ENCODE measurements around the gene RFC5.
"Not testable (repeated sequence)": the region's sequence is repeated elsewhere in the genome, so short reads cannot be mapped to it uniquely, and the experiment has no call there.

Gene RFC5

DNA sequence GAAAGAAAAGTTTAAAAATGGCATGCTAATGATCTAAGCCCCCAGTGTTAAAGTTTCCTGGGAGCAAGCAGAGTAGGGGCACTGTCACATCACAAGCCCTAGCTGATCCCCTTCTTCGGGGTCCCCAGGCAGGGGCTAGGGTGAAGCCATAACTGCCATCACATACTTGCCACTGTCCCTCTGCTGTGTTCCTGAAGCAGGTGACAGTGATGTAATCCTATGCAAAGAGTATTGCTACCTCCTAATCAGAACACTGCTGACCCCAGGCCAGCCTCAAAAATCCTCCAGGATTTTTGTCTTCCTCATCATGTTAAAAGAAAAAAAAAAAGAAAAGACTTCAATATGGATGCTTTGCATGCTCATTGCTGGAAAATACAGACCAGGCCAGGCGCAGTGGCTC, 1.2 kb upstream of the RFC5 start:
- no peak for DNase-seq (ENCODE audit: low read depth in 3 of 3)

DNA sequence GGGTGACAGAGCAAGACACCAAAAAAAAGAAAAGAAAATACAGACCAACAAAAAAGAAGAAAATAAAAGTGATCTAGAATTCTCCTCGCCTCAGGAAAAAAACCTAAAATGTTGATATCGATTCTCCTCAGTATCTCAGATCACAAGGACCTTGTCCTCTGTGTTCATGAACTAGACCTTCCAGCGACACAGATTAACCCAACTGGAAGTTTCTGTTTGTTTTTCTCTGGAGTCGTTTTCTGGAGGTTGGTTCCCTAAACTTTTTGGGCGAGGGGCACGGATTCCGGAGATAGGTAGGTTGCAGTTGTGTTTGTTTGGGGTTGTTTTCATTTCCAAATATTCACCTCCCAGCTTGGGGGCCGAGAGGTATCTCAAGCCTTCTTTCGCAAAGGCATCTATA, 559 bp upstream of the RFC5 start:
- DNase-seq (ENCODE audit: low read depth in 3 of 3): no peak

DNA sequence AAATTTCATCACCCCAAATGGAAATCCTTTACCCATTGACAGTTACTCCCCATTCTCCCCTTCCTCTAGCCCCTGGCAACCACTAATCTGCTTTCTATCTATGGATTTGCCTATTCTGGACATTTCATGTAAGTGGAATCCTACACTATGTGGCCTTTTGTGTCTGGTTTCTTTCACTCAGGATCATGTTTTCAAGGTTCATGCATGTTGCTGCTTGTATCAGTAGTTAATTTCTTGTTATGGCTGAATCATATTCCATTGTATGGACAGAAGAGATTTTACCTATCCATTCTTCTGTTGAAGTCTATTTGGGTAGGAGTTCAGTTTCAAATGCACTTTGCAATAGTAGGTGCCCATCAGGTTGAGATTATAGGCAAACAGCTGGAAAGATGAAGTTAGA, 1.4 kb downstream of the RFC5 start:
- DNase-seq (ENCODE audit: low read depth in 3 of 3): no peak

DNA sequence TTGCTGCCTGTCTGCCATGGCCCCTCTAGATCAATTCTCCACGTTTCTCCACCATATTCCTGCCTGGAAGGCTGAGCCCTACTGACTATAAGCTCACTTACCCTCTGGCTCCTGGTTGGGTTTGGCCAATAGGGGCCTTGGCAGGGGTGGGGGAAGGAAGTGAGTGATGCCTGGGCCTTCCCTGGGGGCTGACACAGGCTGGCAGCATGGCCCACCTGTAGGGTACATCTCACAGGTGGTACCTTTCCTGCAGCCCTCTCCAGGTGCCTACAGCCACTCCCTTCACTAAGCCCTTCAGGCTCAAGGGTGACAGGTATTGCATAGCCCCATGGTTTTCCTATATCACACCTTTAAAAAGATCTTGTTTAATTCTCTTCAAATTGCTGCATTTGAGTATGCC, 3.5 kb downstream of the RFC5 start:
- no peak for DNase-seq (ENCODE audit: low read depth in 3 of 3)

DNA sequence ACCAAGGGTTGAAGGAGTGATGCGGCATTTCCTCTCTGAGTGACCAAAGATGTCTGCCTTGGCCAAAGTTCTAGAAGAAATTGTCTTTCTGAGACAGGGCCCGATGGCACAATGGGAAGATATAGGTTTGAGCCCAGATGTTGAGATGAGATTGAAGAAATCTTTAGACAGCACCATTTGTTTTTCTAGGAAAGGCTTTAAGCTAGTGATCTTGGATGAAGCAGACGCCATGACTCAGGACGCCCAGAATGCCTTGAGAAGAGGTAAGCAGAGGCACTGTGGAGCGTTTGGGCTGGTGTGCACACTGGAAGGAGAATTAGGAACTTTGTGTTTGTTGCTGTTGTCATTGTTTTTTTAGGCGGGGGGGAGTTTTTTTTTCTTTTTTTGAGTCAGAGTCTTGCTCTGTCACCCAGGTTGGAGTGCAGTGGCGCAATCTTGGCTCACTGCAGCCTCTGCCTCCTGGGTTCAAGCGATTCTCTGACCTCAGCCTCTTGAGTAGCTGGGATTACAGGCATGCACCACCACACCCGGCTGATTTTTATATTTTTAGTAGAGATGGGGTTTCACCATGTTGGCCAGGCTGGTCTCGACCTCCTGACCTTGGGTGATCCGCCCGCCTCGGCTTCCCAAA, 5.7 kb downstream of the RFC5 start:
- not testable (repeated sequence) for DNase-seq (ENCODE audit: low read depth in 3 of 3)

DNA sequence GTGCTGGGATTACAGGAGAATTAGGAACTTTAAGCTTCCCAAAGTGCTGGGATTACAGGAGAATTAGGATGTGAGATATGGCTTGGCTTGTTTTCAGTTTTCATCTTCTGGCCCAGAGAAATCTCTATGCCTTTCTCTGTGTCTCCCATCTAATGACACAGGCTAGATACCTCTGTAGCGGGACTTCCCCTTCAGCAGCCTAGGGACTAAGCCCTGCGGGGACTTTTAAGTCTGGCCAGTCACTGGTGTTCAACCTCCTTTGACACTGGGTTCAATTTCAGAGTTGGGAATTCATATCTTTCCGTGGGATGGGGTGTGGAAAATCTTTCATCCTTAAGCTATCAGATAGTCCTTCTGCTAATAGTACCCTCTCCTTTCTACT, 6.2 kb downstream of the RFC5 start:
- DNase-seq (ENCODE audit: low read depth in 3 of 3): no peak

DNA sequence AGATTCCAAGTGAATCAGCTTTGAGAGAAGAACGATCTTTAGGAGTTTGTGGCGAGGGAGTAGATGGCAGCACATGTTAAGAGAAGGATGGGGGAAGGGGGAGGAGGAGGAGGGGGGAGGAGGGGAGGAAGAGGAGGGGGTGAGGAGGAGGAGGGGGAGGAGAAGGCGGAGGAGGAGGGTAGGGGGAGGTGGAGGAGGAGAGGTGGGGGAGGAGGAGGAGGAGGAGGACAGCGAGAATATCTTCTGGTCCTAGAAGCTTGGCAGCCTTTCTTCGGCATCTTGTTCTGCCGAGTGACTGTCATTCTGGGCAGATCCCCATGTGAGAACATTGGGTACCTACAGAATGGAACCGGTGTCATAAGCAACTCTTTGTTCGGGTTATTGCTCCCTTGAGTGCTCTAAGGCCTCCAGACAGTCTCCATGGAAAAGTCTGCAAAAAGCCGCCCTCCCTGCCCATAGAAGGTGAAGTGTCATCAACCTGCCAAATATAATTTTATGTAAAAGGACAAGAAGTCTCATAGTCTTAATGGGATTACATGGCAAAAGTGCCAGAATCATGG, 6.9 kb downstream of the RFC5 start:
- no peak for DNase-seq (ENCODE audit: low read depth in 3 of 3)

DNA sequence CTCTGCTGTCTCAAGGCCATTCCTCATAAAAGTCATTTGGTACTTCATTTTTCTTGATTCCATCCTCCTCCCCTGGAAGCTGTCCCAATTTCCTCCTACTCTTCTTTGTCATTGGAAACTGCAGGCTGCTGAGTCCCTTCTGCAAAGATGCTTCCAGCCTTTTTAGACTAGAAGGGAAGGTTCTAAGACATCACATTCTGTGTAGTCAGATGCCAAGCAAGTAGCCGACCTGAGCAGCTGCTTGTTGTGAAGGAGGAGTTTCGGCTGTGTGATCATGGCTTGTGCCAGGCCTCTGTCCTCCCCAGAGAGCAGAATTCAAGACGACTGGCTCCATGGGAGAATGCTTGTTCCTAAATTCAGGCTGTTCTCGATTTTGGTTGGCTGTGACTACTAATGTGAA, 8.7 kb downstream of the RFC5 start:
- no peak for DNase-seq (ENCODE audit: low read depth in 3 of 3)

DNA sequence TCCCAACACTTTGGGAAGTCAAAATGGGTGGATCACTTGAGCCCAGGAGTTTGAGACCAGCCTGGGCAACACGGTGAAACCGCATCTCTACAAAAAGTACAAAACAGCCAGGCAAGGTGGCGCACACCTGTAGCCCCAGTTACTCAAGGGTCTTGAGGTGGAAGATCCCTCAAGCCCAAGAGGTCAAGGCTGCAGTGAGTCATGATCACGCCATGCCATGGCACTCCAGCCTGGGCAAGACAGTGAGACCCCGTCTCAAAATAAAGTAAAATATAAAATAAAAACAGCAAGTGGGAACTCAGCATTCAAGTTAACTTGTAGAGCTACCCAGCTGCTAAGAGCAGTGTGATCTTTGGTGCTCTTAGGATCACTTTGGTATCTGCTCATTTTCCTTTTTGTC, 12.7 kb downstream of the RFC5 start:
- DNase-seq (ENCODE audit: low read depth in 3 of 3): no peak

DNA sequence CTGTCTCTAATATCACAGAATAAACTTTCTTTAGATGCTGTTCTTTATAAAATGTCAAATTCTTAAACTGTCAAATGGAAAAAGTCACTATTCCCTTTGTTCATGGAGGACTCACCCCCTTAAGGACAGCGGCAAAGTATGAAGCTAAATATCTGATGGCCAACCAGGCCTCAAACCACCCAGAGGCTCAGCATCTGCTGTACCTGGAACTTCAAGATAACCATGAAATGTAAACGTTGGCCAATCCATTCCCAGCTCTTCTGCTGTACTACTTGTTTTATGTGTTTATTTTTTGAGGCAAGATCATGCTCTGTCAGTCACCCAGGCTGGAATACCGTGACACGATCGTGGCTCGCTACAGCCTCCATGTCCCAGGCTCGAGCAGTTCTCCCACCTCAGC, 15.7 kb downstream of the RFC5 start:
- DNase-seq (ENCODE audit: low read depth in 3 of 3): no peak

DNA sequence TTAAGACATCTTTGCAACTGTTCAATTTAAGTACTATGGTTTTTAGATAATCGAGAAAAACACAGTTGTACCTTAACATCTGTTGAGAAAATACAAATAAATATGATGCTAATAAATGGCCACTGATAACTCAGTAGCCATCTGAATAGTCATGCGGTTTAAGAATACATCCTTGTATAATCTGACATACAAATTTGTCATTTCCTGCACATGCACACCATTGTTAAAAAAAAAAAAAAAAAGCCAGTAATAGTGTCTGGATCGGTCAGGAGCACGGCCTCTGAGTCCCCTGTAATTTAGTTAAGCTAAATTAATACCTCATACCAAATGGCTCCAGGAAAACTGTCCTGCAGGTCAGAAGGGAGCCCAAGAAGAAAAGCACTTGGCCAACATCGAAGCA, 16.8 kb downstream of the RFC5 start:
- no peak for DNase-seq (ENCODE audit: low read depth in 3 of 3)

DNA sequence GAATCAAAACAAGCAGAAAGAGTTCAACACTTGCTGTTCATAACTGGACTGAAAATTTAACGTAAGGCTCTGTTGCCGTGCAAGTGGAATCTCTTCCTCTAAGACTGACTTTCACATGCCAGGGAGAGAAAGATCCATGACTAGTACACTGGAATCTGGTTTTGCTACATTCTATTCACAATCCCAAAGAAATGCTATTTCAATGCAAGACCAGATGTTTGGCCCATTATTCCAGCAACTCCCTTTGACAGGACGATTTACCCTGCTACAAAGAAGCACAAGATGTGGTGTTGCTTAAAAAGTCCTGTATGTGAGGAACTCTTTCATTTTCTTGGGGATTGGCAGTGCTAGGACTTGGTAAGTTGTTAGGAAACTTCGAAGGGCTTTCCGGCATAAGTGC, 17.4 kb downstream of the RFC5 start:
- DNase-seq (ENCODE audit: low read depth in 3 of 3): no peak

DNA sequence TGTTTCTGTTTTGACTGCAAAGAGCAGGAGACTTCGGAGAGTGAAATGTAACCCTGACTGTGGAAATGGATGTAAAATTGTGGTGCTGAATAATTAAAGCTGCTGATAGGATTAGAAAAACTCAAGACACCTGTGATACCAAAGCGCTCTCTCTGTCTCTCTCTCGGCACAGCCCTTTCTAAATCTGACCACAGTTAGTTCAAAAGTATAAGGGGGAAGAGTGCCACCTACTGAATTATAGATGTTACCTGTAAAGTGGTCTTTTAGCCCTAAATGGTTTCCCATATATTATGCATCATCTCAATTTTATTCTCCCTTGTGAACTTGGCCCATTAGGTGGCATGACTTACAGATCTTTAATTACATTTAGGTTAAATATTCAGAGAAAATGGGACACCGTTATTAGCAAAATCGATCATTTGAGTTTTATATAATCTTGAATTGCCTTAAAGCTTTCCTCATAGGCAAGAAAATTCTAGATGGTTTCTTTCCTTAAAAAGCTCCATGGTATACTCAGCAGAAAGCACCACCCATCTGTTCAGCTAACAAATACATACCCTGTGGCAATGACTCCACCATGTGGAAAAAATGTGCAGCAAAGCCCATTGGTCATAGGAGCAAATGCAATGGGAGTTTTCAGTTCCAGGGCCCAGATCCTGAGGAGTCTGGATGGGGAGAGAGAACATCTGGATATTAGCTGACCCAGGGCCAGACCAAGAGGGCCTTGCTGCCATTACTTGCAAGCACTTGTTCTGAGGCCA, 18.1 kb downstream of the RFC5 start:
- DNase-seq (ENCODE audit: low read depth in 3 of 3): no peak

DNA sequence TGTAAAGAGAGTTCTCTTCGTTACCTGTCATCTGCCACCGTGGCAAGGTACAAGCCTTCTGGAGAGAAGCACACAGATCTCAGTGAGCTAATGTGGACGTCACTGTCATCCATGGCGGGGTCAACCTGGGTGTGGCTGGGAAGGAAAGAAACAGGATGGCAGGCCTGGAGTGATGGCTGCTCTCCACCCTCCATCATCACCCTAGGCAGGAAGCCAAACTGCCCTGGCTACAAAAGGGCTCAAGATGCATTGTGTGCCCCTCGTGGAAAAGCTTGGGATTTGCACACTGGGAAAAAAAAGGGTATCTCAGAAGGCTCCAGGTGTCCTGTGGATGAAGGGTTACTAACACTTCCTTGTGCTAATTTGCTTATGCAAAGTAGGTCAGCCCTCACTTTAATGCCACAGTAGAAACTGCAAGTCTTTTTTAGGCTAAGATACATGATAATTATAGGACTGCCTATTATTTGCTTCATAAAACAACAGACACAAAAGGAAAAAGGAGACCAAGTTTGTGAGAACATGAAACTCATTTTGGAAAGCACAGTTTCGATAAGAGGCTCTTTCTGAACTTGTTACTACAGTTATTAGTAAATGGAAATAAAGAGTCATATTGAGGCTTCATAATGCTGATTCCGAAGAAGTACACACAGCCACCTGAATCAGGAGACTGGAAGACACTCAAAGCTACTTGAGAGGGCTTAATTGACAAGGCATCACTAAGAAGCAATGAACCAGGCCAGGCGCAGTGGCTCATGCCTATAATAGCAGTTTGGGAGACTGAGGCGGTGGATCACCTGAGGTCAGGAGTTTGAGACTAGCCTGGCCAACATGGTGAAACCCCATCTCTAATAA, 18.9 kb downstream of the RFC5 start:
- no peak for DNase-seq (ENCODE audit: low read depth in 3 of 3)

DNA sequence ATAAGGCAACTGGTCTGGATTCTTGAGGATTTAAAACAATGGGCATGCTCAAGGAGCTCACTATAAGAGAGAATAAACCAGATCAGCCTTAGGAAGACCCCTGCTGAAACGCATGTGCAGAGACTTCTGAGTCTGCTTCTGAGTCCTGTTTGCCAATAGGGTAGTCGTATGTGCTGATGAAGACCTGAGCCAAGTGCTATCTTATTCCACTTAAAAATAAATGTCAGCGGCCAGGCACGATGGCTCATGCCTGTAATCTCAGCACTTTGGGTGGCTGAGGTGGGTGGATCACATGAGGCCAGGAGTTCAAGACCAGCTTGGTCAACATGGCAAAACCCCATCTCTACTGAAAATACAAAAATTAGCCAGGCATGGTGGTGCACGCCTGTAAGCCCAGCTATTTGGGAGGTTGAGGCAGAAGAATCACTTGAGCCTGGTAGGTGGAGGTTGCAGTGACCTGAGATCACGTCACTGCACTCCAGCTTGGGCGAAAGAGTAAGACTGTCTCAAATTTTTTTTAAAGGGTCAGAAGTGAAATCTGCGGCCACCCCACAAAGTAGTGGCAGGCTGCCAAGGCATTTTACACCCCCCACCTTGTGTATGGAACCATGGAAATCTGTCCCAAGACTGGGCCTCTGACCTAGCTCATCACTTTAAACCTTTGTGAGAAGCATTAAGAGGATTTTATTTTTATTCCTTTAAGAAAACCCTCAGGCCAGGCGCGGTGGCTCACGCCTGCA, 20.3 kb downstream of the RFC5 start:
- DNase-seq (ENCODE audit: low read depth in 3 of 3): no peak

DNA sequence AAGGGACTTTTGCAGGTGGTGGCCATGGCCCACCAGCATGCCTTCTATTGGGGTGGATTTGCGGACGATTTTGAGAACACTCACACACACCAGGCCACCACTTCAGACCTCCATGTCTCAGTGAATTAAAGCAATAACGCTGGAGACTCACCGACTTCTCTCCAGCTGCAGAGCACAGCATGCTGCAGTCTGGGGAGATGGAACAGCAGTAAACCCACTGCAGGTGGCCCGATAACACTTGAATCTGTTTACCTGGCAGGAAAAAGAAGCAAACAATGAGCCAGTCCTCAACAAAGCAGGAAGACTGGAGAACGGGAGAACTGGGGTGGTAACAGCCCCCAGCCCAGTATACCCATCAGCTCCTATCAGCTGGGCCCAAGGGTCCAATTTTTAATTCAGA, 21.6 kb downstream of the RFC5 start:
- no peak for DNase-seq (ENCODE audit: low read depth in 3 of 3)

DNA sequence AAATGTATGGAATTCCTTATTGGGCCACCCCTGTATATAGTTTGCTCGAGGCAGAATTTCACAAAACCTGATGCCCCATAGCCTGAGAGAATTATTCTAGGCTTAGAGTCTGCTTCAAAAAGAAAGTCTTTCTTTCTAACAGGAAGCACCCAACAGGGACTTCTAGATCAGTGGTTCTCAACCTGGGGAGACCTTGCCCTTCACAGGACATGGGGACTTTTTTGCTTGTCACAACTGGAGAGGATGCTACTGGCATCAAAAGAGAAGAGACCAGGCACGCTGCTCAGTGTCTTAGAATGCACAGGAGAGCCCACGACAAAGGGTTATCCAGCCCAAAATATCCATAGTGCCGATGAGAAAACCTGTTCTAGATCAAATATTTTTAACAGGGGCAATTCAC, 25.6 kb downstream of the RFC5 start:
- DNase-seq (ENCODE audit: low read depth in 3 of 3): no peak

DNA sequence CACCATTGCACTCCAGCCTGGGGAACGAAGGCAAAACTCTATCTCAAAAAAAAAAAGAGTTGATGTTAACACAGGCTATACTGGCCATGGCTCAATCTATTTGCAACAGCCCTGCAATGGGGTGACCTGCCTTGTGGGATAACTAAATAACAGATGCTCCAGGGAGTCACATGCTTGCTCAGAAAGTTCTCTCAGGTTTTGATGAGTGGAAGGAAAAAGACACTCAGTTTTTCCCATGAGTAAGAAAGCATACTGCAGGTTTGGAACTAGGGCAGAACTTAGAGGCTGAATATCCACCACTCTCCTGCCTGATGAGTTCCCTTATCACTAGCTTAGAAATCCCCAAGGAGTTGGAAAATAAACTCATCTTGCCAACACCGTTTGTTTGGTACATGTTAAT, 27.6 kb downstream of the RFC5 start:
- DNase-seq (ENCODE audit: low read depth in 3 of 3): no peak

DNA sequence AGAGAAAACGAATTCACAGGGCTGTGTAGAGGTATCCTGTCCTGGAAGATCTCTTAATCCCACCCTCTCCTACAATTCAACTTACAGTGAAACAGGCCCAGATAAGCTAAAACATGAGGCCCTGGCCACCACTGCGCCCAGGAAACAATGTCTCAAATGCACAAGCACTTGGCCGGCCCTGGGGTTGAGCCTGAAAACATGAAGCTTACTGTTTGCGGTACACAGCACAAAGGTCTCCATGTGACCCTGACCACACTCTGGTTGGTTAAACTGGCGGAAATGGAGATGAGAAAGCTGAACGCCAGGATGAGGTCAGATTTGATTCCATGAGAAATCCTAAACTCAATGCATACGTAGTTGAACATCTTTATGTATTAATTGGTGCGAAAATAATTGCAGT, 28.1 kb downstream of the RFC5 start:
- no peak for DNase-seq (ENCODE audit: low read depth in 3 of 3)

DNA sequence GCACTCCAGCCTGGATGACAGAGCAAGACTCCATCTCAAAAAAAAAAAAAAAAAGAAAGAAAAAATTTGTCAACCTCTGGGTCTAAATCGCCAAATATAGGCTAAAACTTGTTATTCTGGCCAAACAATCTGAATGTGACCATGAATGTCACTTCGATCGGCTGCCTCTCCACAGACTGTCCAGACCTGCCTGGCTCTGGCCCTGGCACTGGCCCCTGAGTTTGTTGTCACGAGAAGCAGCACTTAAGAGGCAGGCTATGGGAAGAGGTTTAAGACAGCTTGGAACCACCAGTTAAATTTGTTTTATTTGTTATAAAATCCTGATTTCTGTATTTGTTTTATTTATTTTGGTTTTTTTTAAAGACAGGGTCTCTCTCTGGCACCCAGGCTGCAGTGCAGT, 29.9 kb downstream of the RFC5 start:
- no peak for DNase-seq (ENCODE audit: low read depth in 3 of 3)

DNA sequence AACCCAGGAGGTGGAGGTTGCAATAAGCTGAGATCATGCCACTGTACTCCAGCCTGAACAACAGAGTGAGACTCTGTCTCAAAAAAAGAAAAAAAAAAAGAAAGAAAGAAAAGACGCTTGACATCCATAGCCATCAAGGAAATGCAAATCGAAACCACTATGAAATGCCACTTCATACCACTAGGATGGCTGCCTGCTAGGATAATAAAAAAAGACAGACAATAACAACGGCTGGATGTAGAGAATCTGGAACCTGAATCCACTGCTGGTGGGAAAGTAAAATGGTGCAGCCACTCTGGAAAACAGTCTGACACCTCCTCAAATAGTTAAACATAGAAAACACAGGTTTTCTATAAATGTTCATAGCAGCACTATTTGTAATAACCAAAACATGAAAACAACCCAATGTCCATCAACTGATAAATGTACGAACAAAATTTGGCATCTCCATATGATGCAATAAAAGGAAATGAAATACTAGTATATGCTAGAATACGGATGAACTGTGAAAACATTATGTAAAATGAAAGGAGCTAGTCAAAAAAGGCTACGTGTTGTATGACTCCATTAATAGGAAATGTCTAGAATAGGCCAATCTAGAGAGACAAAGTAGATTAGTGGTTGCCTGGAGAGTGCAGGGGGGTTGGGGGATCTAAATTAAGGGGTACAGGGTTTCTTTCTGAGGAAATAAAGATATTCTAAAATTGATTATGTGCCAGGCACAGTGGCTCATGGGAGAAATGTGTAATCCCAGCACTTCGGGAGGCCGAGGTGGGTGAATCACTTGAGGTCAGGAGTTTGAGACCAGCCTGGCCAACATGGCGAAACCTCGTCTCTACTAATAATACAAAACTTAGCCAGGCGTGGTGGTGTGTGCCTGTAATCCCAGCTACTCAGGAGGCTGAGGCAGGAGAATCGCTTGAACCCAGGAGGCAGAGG, 34.7 kb downstream of the RFC5 start:
- no peak for DNase-seq (ENCODE audit: low read depth in 3 of 3)
